Activated T-helper 1 cell treated with anti-CD3 and anti-CD28 coated beads, Interleukin-12 subunit alpha, Interleukin-12 subunit beta, Interleukin-2, Interleukin-4 antibody, amounts not matched to agents 30 ng/mL and 10 ng/mL and 1 ng/mL, durations not matched to agents 14 hours and 24 hours and 36 hours (primary cell): Measurements from ENCODE around the gene TCF7L2. TPM values are rescaled to one million over a fixed set of nuclear protein-coding genes. Genes with fewer than 3 reads are reported as not detected.

Experiments used
- DNase-seq: peaks from one replicate; pipeline ENCODE4 v3.0.0; 2021; ENCODE audit warnings: low spot score
- H3K27ac Mint-ChIP-seq: one replicate; pipeline ENCODE4 v1.8.0; 2021; ENCODE audit warnings: mild to moderate bottlenecking, mixed read lengths
- H3K27me3 Mint-ChIP-seq: one replicate; pipeline ENCODE4 v1.8.0; 2022; ENCODE audit warnings: mild to moderate bottlenecking, moderate library complexity, mixed read lengths; ENCODE audit not compliant: insufficient read depth
- H3K36me3 Mint-ChIP-seq: one replicate; pipeline ENCODE4 v1.8.0; 2021; ENCODE audit warnings: low read depth, mixed read lengths
- H3K4me1 Mint-ChIP-seq: one replicate; pipeline ENCODE4 v1.8.0; 2021; ENCODE audit warnings: low read depth, mixed read lengths
- H3K4me3 Mint-ChIP-seq: one replicate; pipeline ENCODE4 v1.8.0; 2021; ENCODE audit warnings: mild to moderate bottlenecking, moderate library complexity, mixed read lengths
- H3K9me3 Mint-ChIP-seq: one replicate; pipeline ENCODE4 v1.8.0; 2021; ENCODE audit warnings: mixed read lengths
- intact Hi-C: fragments of 100-400 bp; cut with micrococcal nuclease; formaldehyde crosslinking; loops from one replicate; pipeline ENCODE4 v1.15.1; 2024
- total RNA-seq: library from RNA; stranded (reverse); gene quantifications from 2 replicates; pipeline ENCODE4 v1.2.3, GENCODE V29; 2022

The TCF7L2 gene
- total RNA-seq, 1 donor from 2014 or later, result 0.36 TPM

- H3K27me3 Mint-ChIP-seq, result peaks cover 4% of the 10 kb centered on the region
- H3K4me1 Mint-ChIP-seq, result no peaks in the 10 kb centered on the region
- H3K36me3 Mint-ChIP-seq, result no peaks in the 10 kb centered on the region
- H3K27ac Mint-ChIP-seq, result no peak overlapping the region
- no peak for DNase-seq
- no peak overlapping the region for H3K4me3 Mint-ChIP-seq
- no peaks in the 10 kb centered on the region for H3K9me3 Mint-ChIP-seq
- intact Hi-C loops, result no loop called here
Measured at GRCh38 chr10:113087165-113088029, 137.3 kb downstream of the TCF7L2 start.

- intact Hi-C loops, result no loop called here
- Mint-ChIP-seq H3K27me3 (peaks cover 6% of the 10 kb centered on the region), H3K4me3 (no peak overlapping the region), H3K27ac (no peak overlapping the region), H3K36me3 (no peaks in the 10 kb centered on the region), H3K4me1 (no peaks in the 10 kb centered on the region), H3K9me3 (no peaks in the 10 kb centered on the region)
- DNase-seq, result no peak
Measured at GRCh38 chr10:113088194-113088593, 138.1 kb downstream of the TCF7L2 start.

- no peaks in the 10 kb centered on the region for H3K9me3 Mint-ChIP-seq
Measured at GRCh38 chr10:113089551-113089950, 139.5 kb downstream of the TCF7L2 start.

GRCh38 chr10:113091920-113092319, 141.9 kb downstream of the TCF7L2 start:
- H3K27me3 Mint-ChIP-seq, result peaks cover 6% of the 10 kb centered on the region
- H3K36me3 Mint-ChIP-seq, result peaks cover 3% of the 10 kb centered on the region
- peaks cover 15% of the 10 kb centered on the region for H3K4me1 Mint-ChIP-seq
- no peaks in the 10 kb centered on the region for H3K9me3 Mint-ChIP-seq
- no peak overlapping the region for H3K4me3 Mint-ChIP-seq
- intact Hi-C loops, result no loop called here
- DNase-seq, result no peak
- H3K27ac Mint-ChIP-seq, result no peak overlapping the region

More at GRCh38 chr10:113089551-113089950, 139.5 kb downstream of the TCF7L2 start:
- Mint-ChIP-seq H3K4me1 (peaks cover 13% of the 10 kb centered on the region), H3K36me3 (peaks cover 3% of the 10 kb centered on the region), H3K4me3 (no peak overlapping the region), H3K27ac (no peak overlapping the region), H3K27me3 (peaks cover 8% of the 10 kb centered on the region)
- intact Hi-C loops, result no loop called here
- no peak for DNase-seq

- no peak overlapping the region for H3K4me3 Mint-ChIP-seq
- intact Hi-C loops, result no loop called here
- peaks cover 3% of the 10 kb centered on the region for H3K36me3 Mint-ChIP-seq
- DNase-seq, result no peak
- no peak overlapping the region for H3K27ac Mint-ChIP-seq
- peaks cover 15% of the 10 kb centered on the region for H3K4me1 Mint-ChIP-seq
- H3K27me3 Mint-ChIP-seq, result peaks cover 4% of the 10 kb centered on the region
- H3K9me3 Mint-ChIP-seq, result no peaks in the 10 kb centered on the region
Measured at GRCh38 chr10:113093188-113094113, 143.4 kb downstream of the TCF7L2 start.

GRCh38 chr10:113094114-113094486, 144.1 kb downstream of the TCF7L2 start:
- intact Hi-C loops, result no loop called here
- H3K27me3 Mint-ChIP-seq, result peaks cover 4% of the 10 kb centered on the region
- no peak for DNase-seq
- H3K4me1 Mint-ChIP-seq, result peaks cover 15% of the 10 kb centered on the region
- peaks cover 3% of the 10 kb centered on the region for H3K36me3 Mint-ChIP-seq
- no peak overlapping the region for H3K27ac Mint-ChIP-seq
- H3K4me3 Mint-ChIP-seq, result no peak overlapping the region
- H3K9me3 Mint-ChIP-seq, result no peaks in the 10 kb centered on the region

- peaks cover 3% of the 10 kb centered on the region for H3K36me3 Mint-ChIP-seq
- no peaks in the 10 kb centered on the region for H3K9me3 Mint-ChIP-seq
- no peak overlapping the region for H3K27ac Mint-ChIP-seq
- peaks cover 15% of the 10 kb centered on the region for H3K4me1 Mint-ChIP-seq
- no peak for DNase-seq
- intact Hi-C loops, result no loop called here
- H3K4me3 Mint-ChIP-seq, result no peak overlapping the region
- H3K27me3 Mint-ChIP-seq, result peaks cover 12% of the 10 kb centered on the region
Measured at GRCh38 chr10:113095419-113096127, 145.5 kb downstream of the TCF7L2 start.

- H3K27me3 Mint-ChIP-seq, result peaks cover 12% of the 10 kb centered on the region
- no peak for DNase-seq
- peaks cover 15% of the 10 kb centered on the region for H3K4me1 Mint-ChIP-seq
- H3K4me3 Mint-ChIP-seq, result no peak overlapping the region
- intact Hi-C loops, result no loop called here
- no peak overlapping the region for H3K27ac Mint-ChIP-seq
- no peaks in the 10 kb centered on the region for H3K9me3 Mint-ChIP-seq
- H3K36me3 Mint-ChIP-seq, result peaks cover 3% of the 10 kb centered on the region
Measured at GRCh38 chr10:113096128-113096996, 146.3 kb downstream of the TCF7L2 start.

- Mint-ChIP-seq H3K27ac (no peak overlapping the region), H3K36me3 (peaks cover 3% of the 10 kb centered on the region), H3K27me3 (peaks cover 12% of the 10 kb centered on the region), H3K9me3 (no peaks in the 10 kb centered on the region), H3K4me3 (no peak overlapping the region), H3K4me1 (peaks cover 15% of the 10 kb centered on the region)
- no peak for DNase-seq
- intact Hi-C loops, result no loop called here
Measured at GRCh38 chr10:113097036-113097435, 147.0 kb downstream of the TCF7L2 start.

- Mint-ChIP-seq H3K4me3 (no peak overlapping the region), H3K4me1 (peaks cover 1% of the 10 kb centered on the region), H3K9me3 (no peaks in the 10 kb centered on the region), H3K36me3 (no peaks in the 10 kb centered on the region), H3K27ac (no peak overlapping the region), H3K27me3 (peaks cover 8% of the 10 kb centered on the region)
- intact Hi-C loops, result no loop called here
- DNase-seq, result no peak
Measured at GRCh38 chr10:113099431-113100183, 149.6 kb downstream of the TCF7L2 start.

- no peaks in the 10 kb centered on the region for H3K4me1 Mint-ChIP-seq
- no peak overlapping the region for H3K4me3 Mint-ChIP-seq
- intact Hi-C loops, result no loop called here
- DNase-seq, result no peak
- no peaks in the 10 kb centered on the region for H3K36me3 Mint-ChIP-seq
- no peaks in the 10 kb centered on the region for H3K9me3 Mint-ChIP-seq
- H3K27me3 Mint-ChIP-seq, result peaks cover 9% of the 10 kb centered on the region
- H3K27ac Mint-ChIP-seq, result no peak overlapping the region
Measured at GRCh38 chr10:113100281-113100680, 150.2 kb downstream of the TCF7L2 start.
